GM13977 (cell line): Measurements from ENCODE around the gene ZACN.
A peak's percentile ranks its signal among the peaks of the same experiment; 100 is the strongest.
"Not testable (repeated sequence)": the region's sequence is repeated elsewhere in the genome, so short reads cannot be mapped to it uniquely, and the experiment has no call there.

Experiments used
- DNase-seq: peaks from one replicate; pipeline ENCODE4 v3.0.0; 2012; ENCODE audit warnings: low spot score
- CTCF ChIP-seq: IDR thresholded peaks from 2 replicates; pipeline ENCODE4 v1.5.1; 2012; ENCODE audit warnings: mild to moderate bottlenecking, control low read depth; ENCODE audit not compliant: insufficient read depth; ENCODE audit errors: extremely low read depth, missing control alignments
- in situ Hi-C: fragments of 300-500 bp; cut with MboI; formaldehyde crosslinking; loops from one replicate; pipeline ENCODE4 v1.12.0; 2022; ENCODE audit warnings: low sequenced_read_pairs, low pct_unique_long_range_greater_than_20kb, mixed read lengths, inconsistent platforms; ENCODE audit not compliant: unreplicated experiment

ZACN gene

GRCh38 chr17:76054112-76054476, 24.9 kb upstream of the ZACN start:
- TF ChIP-seq CTCF, result no peak
- DNase-seq, result no peak
- in situ Hi-C loops, result no loop called here

- in situ Hi-C loops, result no loop called here
- no peak for DNase-seq
- TF ChIP-seq CTCF, result no peak
These were observed 22.1 kb upstream of the ZACN start for GRCh38 chr17:76056882-76057281.

GRCh38 chr17:76058264-76058663, 20.7 kb upstream of the ZACN start:
- DNase-seq, in situ Hi-C loops: not testable (repeated sequence)

- in situ Hi-C loops, result no loop called here
- no peak for TF ChIP-seq CTCF
- DNase-seq, result no peak
These were observed 15.0 kb upstream of the ZACN start for GRCh38 chr17:76063875-76064546.

GRCh38 chr17:76065775-76066174, 13.2 kb upstream of the ZACN start:
- in situ Hi-C loops, result no loop called here
- TF ChIP-seq CTCF, result no peak
- no peak for DNase-seq

GRCh38 chr17:76071531-76072147, 7.3 kb upstream of the ZACN start:
- TF ChIP-seq CTCF, result no peak
- peak; percentile 76 for DNase-seq
- in situ Hi-C loops, result no loop called here

- TF ChIP-seq CTCF, result no peak
- peak; percentile 97 for DNase-seq
- in situ Hi-C loops, result no loop called here
These were observed 6.7 kb upstream of the ZACN start, which contains the start of gene SRP68 for GRCh38 chr17:76072148-76072858. TSS of gene SRP68 (minus strand) at chr17:76072517. CDS start at chr17:76072491, 26 bp downstream.
